Measurements from ENCODE around the gene C2orf68. TPM values are rescaled to one million over a fixed set of nuclear protein-coding genes. Genes with fewer than 3 reads are reported as not detected.
"Not testable (repeated sequence)": the region's sequence is repeated elsewhere in the genome, so short reads cannot be mapped to it uniquely, and the experiment has no call there.

C2orf68 gene
- total RNA-seq, 1 experiment from 2014 or later = 17.3 TPM

DNA sequence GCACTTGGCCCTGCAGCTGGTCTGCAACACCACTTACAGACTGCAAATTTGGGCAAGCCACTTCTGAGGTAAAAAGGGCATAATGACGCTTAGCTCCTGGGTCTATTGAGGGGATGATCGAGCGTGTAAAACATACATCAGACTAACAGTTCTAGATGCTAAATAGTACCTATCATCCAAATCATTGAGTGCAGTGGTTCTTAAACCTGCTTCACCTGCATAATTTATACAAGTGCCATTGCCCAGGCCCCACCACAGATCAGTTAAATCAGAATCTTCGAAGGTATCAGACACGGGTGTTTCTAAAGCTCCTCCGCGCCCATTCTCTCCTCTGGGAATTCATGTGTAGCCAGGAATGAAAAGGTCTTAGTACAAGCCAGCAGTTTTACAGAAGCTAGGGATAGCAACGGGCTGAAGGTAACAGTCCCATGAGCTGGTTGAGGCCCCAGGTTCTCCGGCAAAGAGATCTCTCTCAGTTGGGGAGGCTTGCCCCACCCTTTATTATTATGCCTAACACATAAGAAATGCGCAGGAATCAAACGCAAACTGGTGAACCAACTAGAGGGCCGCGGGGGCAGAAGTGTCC, 17.1 kb downstream of the C2orf68 start:
- Histone ChIP-seq H3K27me3 (no peaks in the 10 kb centered on the region), H3K4me3 (peak overlapping the region; percentile 83), H3K9me3 (no peaks in the 10 kb centered on the region), H3K36me3 (peaks cover 19% of the 10 kb centered on the region)
- no peak for DNase-seq

DNA sequence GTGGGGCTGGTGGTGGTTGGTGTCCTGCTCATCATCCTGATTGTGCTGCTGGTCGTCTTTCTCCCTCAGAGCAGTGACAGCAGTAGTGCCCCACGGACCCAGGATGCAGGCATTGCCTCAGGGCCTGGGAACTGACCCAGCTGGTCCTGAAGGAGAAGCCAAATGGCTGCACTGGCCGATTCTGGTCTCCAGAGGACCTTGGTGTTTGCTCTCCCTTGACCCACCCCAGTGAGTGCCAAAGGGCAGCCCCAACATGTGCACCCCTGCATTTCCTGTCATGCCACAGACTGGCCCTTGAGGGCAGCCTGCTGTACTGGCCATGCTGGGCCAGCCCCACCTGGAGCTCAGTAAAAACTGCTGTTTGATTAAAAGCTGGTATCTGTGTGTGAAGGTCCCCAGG, 18.8 kb downstream of the C2orf68 start:
- Histone ChIP-seq H3K9me3 (no peaks in the 10 kb centered on the region), H3K27me3 (no peaks in the 10 kb centered on the region), H3K36me3 (peaks cover 16% of the 10 kb centered on the region), H3K4me3 (no peak overlapping the region)
- DNase-seq = no peak

- DNase-seq, H3K9me3 ChIP-seq, H3K4me3 ChIP-seq, H3K27me3 ChIP-seq: not testable (repeated sequence)
- peaks cover 11% of the 10 kb centered on the region for H3K36me3 ChIP-seq
These were observed 19.6 kb downstream of the C2orf68 start for GRCh38 chr2:85592299-85592698.

DNA sequence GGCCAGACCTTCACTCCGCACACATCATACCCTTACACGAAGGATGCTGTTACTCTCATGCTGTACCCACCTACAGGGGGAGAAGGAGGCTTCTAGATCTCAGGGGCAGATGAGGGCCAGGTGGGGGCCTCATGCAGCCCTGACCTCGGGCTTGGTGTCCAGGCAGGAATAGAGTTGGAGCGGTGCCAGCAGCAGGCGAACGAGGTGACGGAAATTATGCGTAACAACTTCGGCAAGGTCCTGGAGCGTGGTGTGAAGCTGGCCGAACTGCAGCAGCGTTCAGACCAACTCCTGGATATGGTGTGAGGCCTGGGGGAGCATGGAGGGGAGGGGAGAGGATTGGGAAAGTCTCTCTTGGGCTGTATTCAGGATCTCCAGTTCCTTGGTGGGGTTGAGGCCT, 20.3 kb downstream of the C2orf68 start:
- H3K36me3 ChIP-seq = peaks cover 4% of the 10 kb centered on the region
- H3K27me3 ChIP-seq = no peaks in the 10 kb centered on the region
- H3K9me3 ChIP-seq = no peaks in the 10 kb centered on the region
- no peak for DNase-seq
- no peak overlapping the region for H3K4me3 ChIP-seq

DNA sequence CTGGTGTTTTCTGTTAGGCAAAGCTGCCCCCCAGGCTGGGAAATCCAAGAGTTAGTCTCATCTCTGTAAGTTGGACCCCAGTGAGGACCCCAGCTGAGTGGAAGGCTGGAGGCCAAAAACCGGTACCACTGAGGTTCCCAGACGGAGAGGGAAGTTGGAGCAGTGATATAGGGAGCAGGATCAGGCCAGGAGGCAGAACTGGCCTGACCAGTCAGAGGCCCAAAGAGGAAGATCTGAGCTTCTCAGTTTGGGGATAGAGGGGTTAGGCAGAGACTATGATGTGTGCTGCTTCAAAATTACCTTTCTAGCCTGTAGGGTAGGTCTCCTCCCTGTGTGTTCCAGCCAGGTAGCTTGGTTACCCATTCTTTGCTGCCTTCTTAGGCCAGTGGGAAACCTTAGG, 20.9 kb downstream of the C2orf68 start:
- no peak for DNase-seq
- Histone ChIP-seq H3K36me3 (no peaks in the 10 kb centered on the region), H3K4me3 (no peak overlapping the region), H3K9me3 (no peaks in the 10 kb centered on the region), H3K27me3 (no peaks in the 10 kb centered on the region)

DNA sequence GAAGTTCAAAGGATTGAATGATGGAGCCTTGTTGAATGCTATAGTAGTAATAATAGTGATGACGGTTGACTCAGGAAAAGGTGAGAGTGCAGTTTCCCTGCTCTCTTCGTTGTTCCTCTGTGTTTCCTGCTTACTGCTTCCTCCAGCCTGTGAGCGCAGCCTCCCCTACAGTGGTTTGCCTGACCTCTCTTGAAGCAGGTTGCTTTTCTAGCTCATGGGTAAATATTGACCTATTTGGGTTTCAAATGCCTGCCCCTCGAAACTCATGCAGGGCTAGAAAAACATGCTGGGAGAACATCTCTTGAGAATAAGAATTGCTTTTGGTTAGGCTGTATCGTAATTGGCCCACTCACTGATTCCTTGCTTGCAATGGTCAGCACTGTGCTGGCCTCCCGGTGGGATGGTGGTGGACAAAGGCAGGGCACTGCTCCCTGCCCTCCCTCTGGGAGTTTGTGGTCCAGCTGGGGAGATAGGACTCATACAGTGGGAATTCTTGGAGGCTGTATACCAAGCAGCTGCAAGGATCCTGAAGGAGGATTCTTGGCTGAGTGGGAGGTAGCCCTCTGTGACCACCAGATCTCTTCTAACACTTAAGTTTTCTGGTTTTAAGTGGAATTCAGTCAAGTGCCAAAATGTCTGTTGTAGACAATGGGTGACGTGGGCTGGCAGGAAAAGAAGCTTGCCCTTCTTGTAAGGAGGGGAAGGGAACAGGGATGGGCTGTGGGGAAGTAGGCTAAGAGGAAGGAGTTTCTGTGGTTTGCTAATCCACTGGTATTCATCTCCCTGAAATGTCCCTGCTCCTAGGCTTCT, 21.7 kb downstream of the C2orf68 start:
- Histone ChIP-seq H3K9me3 (no peaks in the 10 kb centered on the region), H3K27me3 (no peaks in the 10 kb centered on the region), H3K36me3 (no peaks in the 10 kb centered on the region), H3K4me3 (no peak overlapping the region)
- peak; percentile 52 for DNase-seq

DNA sequence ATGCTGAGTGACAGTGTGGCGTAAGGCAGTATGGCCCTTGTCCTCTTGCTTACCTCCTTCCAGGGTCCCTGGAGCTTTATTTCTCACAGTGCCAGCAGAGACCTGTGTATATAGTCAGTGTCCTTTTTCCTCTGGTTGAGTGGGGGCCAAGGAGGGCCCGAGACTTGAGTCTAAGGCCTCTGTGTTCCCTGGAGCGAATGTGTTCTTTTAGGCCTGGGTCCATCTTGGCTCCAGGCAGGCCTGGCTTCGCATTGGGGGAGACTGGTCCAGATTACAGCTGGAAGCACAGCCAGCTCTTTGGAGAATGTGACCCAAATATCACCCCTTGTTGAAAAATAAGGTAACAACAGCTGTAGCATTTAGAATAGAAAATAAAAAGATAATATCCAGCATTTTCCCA, 22.7 kb downstream of the C2orf68 start:
- Histone ChIP-seq H3K4me3 (no peak overlapping the region), H3K36me3 (no peaks in the 10 kb centered on the region), H3K9me3 (no peaks in the 10 kb centered on the region), H3K27me3 (no peaks in the 10 kb centered on the region)
- no peak for DNase-seq

DNA sequence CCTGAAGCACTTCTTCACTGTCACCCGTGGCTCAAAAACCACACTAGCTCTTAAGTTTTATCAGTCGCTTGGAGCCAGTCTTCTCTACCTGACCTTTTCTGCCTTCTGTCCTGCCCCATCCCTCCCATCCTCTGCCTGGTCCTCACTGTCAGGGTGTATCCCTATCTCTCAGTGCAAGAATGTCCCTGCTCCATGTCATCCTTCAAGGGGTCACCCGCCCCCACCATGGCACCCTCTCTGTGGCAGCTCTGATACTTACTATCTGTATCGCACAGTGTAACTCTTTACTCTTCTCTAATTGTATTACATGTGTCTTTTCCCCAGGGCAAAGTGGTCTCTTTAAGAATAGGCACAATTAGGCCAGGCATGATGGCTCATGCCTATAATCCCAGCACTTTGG, 23.2 kb downstream of the C2orf68 start:
- no peaks in the 10 kb centered on the region for H3K9me3 ChIP-seq
- DNase-seq = no peak
- H3K4me3 ChIP-seq = no peak overlapping the region
- no peaks in the 10 kb centered on the region for H3K36me3 ChIP-seq
- no peaks in the 10 kb centered on the region for H3K27me3 ChIP-seq

GRCh38 chr2:85588236-85588635, 23.6 kb downstream of the C2orf68 start:
- no peak for DNase-seq
- Histone ChIP-seq H3K9me3 (no peaks in the 10 kb centered on the region), H3K36me3 (no peaks in the 10 kb centered on the region), H3K27me3 (no peaks in the 10 kb centered on the region), H3K4me3 (no peak overlapping the region)

DNA sequence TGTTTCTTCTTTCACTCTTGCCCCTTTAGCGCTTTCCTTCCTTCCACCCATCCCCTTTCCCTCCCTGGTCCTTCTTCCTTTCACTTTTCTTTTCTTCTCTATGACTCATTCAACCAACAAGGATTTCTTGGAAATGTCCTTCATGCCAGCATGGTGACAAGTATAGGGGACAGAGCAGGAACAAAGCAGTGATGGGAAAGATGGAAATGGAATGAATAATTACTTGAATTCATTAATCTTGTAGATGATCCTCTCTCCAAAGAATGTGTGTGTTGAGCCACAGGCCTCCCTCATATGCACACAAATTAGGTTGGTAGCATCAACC, 26.1 kb downstream of the C2orf68 start:
- no peaks in the 10 kb centered on the region for H3K27me3 ChIP-seq
- no peak overlapping the region for H3K4me3 ChIP-seq
- H3K9me3 ChIP-seq = no peaks in the 10 kb centered on the region
- no peaks in the 10 kb centered on the region for H3K36me3 ChIP-seq
- no peak for DNase-seq

GRCh38 chr2:85584857-85585780, 26.7 kb downstream of the C2orf68 start:
- no peaks in the 10 kb centered on the region for H3K9me3 ChIP-seq
- peak; percentile 76 for DNase-seq
- no peaks in the 10 kb centered on the region for H3K27me3 ChIP-seq
- H3K36me3 ChIP-seq = no peaks in the 10 kb centered on the region
- H3K4me3 ChIP-seq = peak overlapping the region; percentile 52

DNA sequence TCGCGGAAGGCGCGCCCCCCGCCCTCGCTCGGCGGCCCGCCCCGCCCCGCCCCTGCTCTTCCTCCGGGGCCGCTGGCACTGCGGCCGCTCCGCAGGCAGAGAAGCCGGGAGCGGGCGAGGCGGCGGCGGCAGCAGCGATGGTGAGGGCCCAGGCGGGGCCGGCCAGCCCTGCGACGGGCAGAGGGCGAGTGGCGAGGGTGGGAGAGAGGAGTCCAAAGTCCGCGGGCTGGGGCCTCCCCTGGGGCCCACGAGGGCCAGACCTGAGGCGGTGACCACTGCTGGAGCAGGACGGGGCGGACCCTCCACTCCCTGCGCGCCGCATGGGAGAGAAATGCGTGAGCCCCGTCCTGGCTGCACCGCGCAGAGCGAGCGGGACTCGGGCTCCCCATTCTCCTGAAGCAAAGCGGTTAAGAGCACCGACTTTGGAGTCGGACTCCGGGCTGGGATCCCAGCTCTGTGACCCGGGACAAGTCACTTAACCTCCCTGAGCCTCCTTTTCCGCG, 27.5 kb downstream of the C2orf68 start, which contains the start of gene VAMP5:
TSS of gene VAMP5 (plus strand) at position 78 of the 503 bp plus-strand sequence. CDS start at position 138, 60 bp downstream.
- H3K36me3 ChIP-seq = no peaks in the 10 kb centered on the region
- peak within 1 kb of the TSS; percentile 52 for H3K4me3 ChIP-seq
- no peaks in the 10 kb centered on the region for H3K9me3 ChIP-seq
- no peaks in the 10 kb centered on the region for H3K27me3 ChIP-seq
- DNase-seq = peak; percentile 35

DNA sequence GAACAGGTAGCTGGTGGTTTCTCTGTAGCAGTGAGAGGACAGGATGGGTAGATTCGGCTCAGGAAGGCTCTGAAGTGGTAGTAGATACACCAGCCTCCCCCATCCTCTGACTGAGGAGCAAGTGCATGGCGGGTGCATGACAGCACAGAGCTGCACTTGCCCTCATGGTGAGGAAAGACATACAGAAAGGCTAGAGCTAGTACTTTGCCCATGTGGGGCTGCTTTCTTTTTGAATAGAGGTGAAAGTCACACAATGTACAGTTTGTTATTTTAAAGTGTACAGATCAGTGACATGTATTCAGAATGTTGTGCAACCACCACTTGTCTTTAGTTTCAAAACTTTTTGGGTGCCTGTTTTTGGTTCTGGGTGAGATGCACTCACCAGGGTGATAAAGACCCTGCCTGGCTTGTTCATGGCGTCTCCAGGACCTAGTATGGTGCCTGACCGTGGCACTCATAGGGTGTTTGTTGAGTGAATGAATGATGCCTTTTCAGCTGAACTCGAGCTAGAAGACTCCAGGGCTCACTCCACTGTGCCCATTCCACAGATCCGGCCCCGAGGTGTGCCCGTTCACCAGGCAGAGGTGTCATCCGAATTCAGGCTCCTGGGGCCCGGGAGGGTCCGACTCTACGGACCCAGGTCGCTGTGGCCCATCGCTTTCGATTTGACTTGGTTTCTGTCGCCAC, 28.1 kb downstream of the C2orf68 start:
- H3K9me3 ChIP-seq = no peaks in the 10 kb centered on the region
- DNase-seq = no peak
- no peaks in the 10 kb centered on the region for H3K27me3 ChIP-seq
- H3K36me3 ChIP-seq = no peaks in the 10 kb centered on the region
- peak overlapping the region; percentile 52 for H3K4me3 ChIP-seq

DNA sequence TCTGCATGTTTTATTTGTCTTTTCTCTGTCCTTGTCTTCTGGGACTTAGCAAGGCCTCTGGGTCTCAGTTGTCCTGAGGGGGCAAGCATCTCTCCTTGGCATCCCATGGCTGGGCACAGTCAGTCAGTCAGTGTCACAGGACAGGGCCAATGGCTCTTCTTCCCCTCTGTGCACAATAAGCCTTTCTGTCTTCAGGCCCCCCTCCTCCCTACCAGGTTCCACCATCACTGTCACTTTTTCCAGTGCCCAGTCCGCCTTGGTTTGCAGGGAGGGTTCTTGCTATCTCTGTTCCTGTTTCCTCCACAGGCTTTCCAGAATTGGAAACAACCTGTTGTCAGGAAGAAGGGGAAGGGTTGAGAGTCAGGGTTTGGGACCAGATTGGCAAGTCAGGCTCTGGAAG, 29.4 kb downstream of the C2orf68 start:
- DNase-seq = no peak
- H3K27me3 ChIP-seq = no peaks in the 10 kb centered on the region
- no peaks in the 10 kb centered on the region for H3K9me3 ChIP-seq
- H3K4me3 ChIP-seq = no peak overlapping the region
- H3K36me3 ChIP-seq = no peaks in the 10 kb centered on the region

- no peaks in the 10 kb centered on the region for H3K9me3 ChIP-seq
- no peaks in the 10 kb centered on the region for H3K27me3 ChIP-seq
- DNase-seq = no peak
- H3K4me3 ChIP-seq = no peak overlapping the region
- no peaks in the 10 kb centered on the region for H3K36me3 ChIP-seq
These were observed 31.7 kb downstream of the C2orf68 start for GRCh38 chr2:85580206-85580605.

- H3K27me3 ChIP-seq = no peaks in the 10 kb centered on the region
- no peak overlapping the region for H3K4me3 ChIP-seq
- no peak for DNase-seq
- H3K9me3 ChIP-seq = no peaks in the 10 kb centered on the region
- H3K36me3 ChIP-seq = no peaks in the 10 kb centered on the region
These were observed 32.5 kb downstream of the C2orf68 start for GRCh38 chr2:85579266-85579935.
